GM21515 (cell line): Measurements from ENCODE around the gene FOXK2.

Source experiments
- ATAC-seq: cut with Tn5 transposase; IDR thresholded peaks from one replicate; pipeline ENCODE4 v1.9.1; 2021; ENCODE audit not compliant: unreplicated experiment

FOXK2 gene

GRCh38 chr17:82586576-82587233 lies 67.2 kb downstream of the FOXK2 start:
- no peak for ATAC-seq

DNA sequence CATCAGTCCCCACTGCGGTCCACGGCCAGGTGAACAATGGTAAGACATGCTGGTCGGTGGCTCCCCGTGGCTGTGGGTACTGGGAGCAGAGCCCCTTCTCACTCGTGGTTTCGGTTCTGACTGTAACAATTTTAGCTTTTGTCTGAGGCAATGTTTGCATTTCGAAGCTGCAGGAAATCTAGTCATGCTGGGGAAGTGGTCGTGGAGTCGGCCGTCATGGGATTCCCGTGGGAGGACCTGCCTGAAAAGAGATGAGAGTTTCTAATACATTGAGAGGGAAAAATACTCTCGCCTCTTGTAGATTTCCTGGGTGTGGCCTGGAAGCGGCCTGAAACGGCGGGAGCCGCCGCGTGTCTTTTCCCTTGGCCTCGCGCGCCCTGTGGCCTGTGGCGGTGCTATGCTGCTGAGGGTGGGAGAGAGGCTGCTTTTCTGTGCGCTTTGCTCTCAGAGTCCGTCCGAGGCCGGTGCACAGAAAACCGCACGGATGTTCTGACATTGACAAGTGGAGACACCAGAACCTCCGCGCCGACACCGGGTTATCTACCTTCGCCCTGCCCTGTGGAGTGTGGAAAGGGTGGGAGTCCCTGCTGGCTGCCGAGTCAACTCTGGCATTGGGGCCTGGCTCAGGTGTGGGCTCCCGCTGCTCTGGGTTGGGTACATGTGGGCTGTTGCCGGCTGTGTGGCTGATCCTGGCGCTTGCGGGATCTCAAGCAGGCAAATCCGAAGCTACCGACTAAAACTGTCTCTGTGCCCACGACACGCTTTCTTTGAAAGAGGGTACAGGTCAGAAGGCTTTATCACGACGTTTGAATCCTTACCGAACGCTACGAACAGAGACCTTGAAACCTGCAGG lies 67.9 kb downstream of the FOXK2 start:
- no peak for ATAC-seq

GRCh38 chr17:82588266-82589175 lies 69.0 kb downstream of the FOXK2 start:
- no peak for ATAC-seq

- ATAC-seq, result no peak
These were observed 70.3 kb downstream of the FOXK2 start for GRCh38 chr17:82589851-82590180.

DNA sequence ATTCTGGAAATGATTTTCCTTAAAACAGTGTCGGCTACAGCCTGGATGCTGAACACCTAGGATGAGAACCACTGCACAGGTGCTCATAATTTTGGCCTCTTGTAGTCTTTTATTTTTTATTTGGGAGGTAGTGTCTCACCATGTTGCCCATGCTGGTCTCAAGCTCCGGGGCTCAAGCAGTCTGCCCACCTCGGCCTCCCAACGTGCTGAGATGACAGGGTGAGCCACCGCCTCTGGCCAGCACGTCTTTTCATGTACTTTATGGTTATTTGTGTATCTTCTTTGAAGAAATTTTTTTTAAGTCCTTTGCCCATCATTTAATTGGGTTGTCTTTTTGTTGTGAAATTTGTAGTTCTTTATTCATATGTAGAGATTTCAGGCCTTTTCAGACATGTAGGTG lies 70.7 kb downstream of the FOXK2 start:
- ATAC-seq, result no peak

- no peak for ATAC-seq
These were observed 71.5 kb downstream of the FOXK2 start for GRCh38 chr17:82590881-82591539.

DNA sequence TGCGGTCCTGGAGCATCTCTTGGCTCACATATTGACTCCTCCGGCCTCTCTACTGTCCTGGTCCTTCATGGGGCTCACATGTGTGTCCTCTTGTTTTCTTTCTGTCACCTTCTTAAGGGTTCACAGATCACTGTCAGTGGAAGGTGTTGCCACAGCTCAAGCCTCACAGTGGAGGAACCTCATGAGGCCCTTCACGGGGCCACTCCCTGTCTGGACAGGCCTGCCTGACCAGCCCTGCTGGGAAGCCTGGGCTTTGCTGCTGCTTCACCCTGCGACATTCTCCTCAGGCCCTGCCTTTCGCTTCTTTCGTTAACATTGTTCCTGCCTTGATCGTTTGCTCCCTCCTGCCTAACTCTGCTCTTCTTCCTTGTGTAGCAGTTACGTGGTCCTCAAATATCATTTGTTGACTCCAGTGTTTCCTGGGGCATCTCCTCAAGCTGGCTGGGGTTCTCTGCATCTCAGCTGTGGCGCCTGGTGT lies 72.8 kb downstream of the FOXK2 start:
- no peak for ATAC-seq

DNA sequence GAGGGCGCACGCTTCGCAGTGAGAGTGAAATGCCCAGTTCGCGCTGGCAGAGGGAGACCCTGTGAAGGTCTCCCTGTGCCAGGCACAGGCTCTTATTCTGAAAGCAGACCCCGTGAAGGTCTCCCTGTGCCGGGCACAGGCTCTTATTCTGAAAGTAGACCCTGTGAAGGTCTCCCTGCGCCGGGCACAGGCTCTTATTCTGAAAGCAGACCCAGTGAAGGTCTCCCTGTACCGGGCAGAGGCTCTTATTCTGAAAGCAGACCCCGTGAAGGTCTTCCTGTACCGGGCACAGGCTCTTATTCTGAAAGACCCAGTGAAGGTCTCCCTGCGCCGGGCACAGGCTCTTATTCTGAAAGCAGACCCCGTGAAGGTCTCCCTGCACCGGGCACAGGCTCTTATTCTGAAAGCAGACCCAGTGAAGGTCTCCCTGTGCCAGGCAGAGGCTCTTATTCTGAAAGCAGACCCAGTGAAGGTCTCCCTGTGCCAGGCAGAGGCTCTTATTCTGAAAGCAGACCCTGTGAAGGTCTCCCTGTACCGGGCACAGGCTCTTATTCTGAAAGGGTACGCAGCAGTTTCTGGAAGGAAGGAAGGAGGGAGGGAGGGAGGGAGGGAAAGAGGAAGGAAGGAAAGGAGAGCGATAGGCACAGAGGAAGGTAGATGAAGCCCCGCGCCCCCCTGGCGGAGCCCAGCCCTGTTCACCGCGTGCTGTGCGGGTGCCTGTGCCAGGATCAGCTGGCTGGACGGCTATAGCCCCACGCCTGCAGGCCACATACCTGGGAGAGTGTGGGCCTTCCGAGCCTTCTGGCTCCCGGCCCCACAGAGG lies 73.4 kb downstream of the FOXK2 start:
- no peak for ATAC-seq

DNA sequence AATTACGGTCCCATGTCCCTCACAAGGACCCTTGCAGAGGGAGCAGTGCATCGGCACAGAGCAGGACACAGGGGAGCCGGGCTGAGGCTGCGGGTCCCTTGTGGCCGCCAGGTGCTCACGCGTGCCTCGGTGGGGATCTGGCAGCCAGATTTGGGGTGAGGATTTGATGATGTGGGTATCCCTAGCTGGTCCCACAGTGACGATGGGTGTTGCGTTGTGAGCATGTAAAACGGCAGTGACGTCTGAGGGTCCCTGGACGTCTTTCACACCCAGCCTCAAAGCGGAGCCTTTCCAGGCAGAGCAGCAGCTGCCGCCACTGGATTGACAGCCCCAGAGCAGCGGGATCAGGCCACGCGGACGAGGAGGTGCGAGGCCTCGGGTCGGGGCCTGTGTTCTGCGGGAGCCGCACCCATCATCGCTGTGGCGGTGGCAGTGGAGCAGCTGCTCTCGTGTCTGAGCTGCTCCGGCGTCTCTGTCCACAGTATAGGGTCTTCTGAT lies 74.1 kb downstream of the FOXK2 start:
- no peak for ATAC-seq

- no peak for ATAC-seq
These were observed 75.0 kb downstream of the FOXK2 start for GRCh38 chr17:82594571-82594970.

DNA sequence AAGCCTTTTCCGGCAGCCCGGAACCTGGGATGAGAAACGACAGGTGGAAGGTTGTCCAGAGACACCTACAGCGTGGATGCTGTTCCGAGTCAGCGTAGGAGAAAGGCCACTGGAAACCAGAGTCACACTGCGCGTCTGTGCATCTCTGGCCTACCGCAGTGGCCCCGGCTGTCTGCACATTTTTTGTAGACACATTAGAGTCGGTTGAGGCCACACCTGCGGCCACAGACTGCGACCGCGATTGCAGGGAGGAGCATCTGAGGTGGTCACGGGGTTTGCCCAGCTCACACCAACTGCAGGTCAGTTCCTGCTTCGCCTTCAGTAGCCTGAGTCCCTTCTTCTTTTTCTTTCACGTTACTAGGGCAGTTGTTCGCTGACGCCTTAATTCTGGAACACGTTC lies 76.4 kb downstream of the FOXK2 start:
- no peak for ATAC-seq

DNA sequence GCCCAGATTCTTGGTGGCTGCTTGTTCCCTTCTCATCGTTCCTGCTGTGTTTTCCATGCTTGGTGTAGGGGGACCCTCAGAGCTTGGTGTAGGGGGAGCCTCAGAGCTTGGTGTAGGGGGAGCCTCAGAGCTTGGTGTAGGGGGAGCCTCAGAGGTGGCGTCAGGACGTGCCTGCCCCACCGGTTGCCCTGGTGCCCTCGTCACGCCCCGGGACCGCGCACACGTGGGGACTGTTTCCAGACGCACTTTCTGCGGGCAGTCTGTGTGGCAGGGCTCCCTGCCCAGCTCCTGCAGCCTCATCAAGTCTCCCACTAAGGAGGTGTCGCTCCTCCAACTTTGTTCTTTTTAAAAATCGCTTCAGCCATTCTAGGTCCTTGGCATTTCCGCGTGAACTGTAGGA lies 76.8 kb downstream of the FOXK2 start:
- no peak for ATAC-seq

DNA sequence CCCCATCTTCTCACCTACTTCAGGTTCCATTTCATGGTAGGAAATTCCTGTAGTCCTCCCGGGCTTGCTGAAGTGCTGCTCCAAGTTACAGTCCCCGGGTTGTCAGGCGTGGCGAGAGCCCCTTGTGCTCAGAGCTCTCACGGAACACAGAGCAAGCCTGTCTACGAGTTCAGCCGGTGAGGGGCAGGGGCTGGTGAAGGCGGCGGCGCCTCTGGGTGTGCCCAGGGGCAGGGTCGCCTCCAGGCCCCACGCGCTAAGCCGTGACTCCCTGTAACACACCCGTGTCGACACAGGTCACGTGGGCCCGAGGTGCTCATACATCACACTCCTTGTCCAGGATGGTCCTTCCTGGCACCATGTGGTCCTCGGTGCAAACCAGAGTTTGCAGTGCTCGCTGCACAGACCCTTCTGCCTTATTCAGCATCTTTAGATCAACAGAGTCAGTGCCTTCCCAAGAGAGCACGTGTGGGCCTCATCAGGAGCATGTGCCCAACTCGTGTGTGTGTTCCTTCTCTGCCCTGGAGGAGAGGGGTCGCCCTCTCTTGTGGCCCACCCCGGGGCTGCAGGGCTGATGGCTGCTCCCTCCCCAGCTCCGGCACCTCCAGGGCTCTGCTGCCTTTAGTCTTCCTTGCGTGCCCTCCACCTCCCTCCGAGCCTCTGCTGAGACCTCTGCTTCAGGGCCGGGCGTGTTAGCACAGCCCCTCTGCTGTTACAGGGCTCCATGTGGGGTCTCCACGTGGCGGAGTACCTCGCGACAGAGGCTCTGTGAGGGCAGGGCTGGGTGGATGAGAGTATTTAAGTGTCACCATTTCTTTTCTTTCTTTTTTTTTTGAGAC lies 77.5 kb downstream of the FOXK2 start:
- ATAC-seq, result no peak

GRCh38 chr17:82598256-82599119 lies 79.0 kb downstream of the FOXK2 start:
- no peak for ATAC-seq

DNA sequence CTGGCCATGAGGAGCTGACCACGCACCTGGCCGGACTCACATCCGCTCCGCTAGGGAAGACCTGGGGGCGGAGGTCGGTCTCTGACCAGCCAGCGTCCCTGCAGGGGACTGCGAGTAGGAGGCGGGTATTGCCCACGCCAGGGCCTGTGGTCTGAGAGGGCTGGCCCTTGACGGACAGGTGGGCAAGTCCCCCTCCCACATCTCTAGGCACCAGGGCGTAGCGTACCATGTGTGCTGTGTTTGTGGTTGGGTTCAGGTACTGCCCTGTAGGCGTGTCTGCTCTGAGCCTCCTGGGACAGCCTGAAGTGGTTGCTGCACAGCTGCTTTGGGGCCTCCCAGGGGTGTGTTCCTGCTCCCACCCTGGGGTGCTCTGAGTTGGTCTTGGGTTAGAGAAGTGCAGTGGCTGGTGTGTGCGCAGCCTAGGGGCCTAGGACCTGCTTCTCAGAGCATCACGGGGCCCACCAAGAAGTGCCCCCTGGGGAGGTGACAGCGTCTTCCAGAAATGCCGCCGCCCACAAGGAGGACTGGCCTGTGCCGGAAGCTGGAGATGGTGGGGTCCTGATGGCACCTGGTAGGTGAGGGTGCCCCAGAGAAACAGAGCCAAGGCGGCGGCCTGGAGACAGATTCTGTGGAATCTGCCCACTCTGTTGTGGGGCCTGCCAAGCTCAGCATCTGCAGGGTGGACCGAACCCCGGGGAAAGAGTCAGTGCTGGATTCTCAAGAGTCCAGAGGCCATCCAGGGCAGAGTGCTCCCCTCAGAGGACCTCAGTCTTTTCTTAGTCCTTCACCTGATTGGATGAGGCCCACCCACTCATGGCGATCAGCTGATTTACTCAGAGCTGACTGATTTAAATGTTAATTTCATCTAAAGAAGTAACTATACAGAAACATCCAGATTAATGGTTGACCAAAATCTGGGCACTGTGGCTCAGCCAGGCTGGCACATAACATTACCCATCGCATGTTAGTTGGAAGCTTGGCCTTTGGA lies 80.4 kb downstream of the FOXK2 start:
- ATAC-seq, result no peak

DNA sequence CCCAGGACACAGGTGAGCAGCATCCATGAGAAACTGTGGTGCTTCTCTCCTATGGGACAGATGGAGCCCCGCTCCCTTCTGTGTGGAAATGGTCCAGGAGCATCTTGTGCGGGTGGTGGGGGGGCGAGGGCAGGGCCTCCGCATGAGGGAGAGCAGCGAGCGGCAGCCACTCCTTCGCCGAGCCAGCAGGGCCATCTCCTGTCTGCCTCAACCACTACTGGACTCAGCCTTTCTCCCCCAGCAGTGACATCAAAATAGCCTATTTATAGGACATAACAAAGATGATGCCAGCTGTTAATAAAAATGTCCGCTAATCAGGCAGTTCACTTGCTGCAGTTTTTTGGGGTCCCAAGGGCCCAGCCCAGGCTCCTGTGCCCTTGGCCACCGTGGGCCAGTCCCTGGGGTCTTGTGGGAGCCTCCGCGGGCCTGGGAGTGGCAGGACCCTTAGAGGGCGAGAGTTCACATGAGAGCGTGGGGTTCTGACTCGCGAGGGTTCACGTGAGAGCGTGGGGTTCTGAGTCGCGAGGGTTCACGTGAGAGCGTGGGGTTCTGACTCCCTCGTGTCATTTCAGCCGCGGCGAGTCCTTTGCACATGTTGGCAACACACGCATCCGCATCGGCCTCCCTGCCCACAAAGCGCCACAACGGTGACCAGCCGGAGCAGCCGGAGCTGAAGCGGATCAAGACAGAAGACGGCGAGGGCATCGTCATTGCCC lies 81.4 kb downstream of the FOXK2 start:
- ATAC-seq, result no peak
